ENCODE measurements around the gene PRR13. TPM values are rescaled to one million over a fixed set of nuclear protein-coding genes. Genes with fewer than 3 reads are reported as not detected.

PRR13 gene
- total and polyA plus RNA-seq, 9 of the 15 experiments (the other 6 are each of a cell fraction or from before 2014, with no cell fraction given), result 117 to 835 (median 285) TPM

- TF ChIP-seq REST (IDR thresholded peaks at IDR 0.05; ENCODE audit: borderline replicate concordance) (peak; percentile 8; the same call in 1 of the 2 replicates), REST (CRISPR knock-in tag; IDR thresholded peaks at IDR 0.05; ENCODE audit: low read depth) (no peak), MEIS2 (IDR thresholded peaks at IDR 0.05; ENCODE audit: partially characterized antibody) (peak; percentile 64), KAT8 (IDR thresholded peaks at IDR 0.05; ENCODE audit: low read depth) (no peak), NFYB (IDR thresholded peaks at IDR 0.05; ENCODE audit: extremely low read depth, insufficient read length) (no peak), HES1 (IDR thresholded peaks at IDR 0.05; ENCODE audit: low read depth) (peak; percentile 46; the same call in 1 of the 2 replicates), PRDM10 (IDR thresholded peaks at IDR 0.05; ENCODE audit: partially characterized antibody) (peak; percentile 72), ZFP1 (CRISPR knock-in tag; IDR thresholded peaks at IDR 0.05) (no peak), POLR2B (IDR thresholded peaks at IDR 0.05; ENCODE audit: low read depth, partially characterized antibody) (peak; percentile 62), NCOA4 (IDR thresholded peaks at IDR 0.05; ENCODE audit: partially characterized antibody) (peak; percentile 30), MED1 (CRISPR knock-in tag; IDR thresholded peaks at IDR 0.05; ENCODE audit: borderline replicate concordance) (no peak), CBX5 (IDR thresholded peaks at IDR 0.05; ENCODE audit: borderline replicate concordance, low read depth) (0 out of 2 replicates have a peak, but pooled peaks have one; percentile 34), CBX3 (IDR thresholded peaks at IDR 0.05; ENCODE audit: borderline replicate concordance in 1 of 2, low read length in 2 of 2) (peak in 1 of 2 experiments; percentile 78; a peak in 1 of 3 replicates), ZNF146 (CRISPR knock-in tag; IDR thresholded peaks at IDR 0.05; ENCODE audit: unreplicated experiment) (no peak), ZNF175 (CRISPR knock-in tag; IDR thresholded peaks at IDR 0.05; ENCODE audit: low read depth) (no peak; the same call in 1 of the 2 replicates), RAD21 (CRISPR knock-in tag; conservative IDR thresholded peaks at IDR 0.05 in 1 of 2, IDR thresholded peaks at IDR 0.05 in 1 of 2) (peak in 1 of 2 experiments; percentile 18; a peak in 1 of 4 replicates)
These were observed 10.2 kb downstream of the PRR13 start, which contains the start of gene PCBP2 (continued) for GRCh38 chr12:53451661-53452158.

Measured in K562 (cell line).